PC-9 (cell line): ENCODE data around the gene PTPN14. TPM values are rescaled to one million over a fixed set of nuclear protein-coding genes. Genes with fewer than 3 reads are reported as not detected.

Experiments
- BruUV-seq: library from RNA; stranded (reverse); fragments of 400-500 nt; replicated peaks from 2 replicates; lab custom pipeline; 2021; lab: Mats Ljungman, UMichigan
- CTCF ChIA-PET: fragments of 300-600 bp; sonication (Branson Sonifier 250); formaldehyde crosslinking; loops from one replicate; lab custom pipeline; 2022; ENCODE audit warnings: antibody characterized with exemption; lab: Charles Lee
- POLR2A ChIA-PET: fragments of 300-600 bp; sonication (Branson Sonifier 250); formaldehyde crosslinking; loops from one replicate; lab custom pipeline; 2022; ENCODE audit warnings: antibody characterized with exemption; ENCODE audit not compliant: unreplicated experiment; lab: Charles Lee
- DNase-seq, 2 experiments: peaks; one replicate each; pipeline versions ENCODE4 v3.0.0 to v3.0.0-alpha.2; 2015 to 2022; ENCODE audit warnings: mixed read lengths in 1 of 2
- H2AFZ ChIP-seq: fragments of 200-600 bp; sonication (generic); 2 replicates; pipeline ENCODE4 v1.8.1; 2017; ENCODE audit warnings: antibody characterized with exemption
- H3F3A ChIP-seq: fragments of 200-600 bp; sonication (generic); 2 replicates; pipeline ENCODE4 v1.8.1; 2017; ENCODE audit warnings: antibody characterized with exemption, mild to moderate bottlenecking, low read depth; ENCODE audit not compliant: insufficient read depth
- H3K27ac ChIP-seq: fragments of 200-600 bp; sonication (generic); 2 replicates; pipeline ENCODE4 v1.6.1; 2016; ENCODE audit warnings: mixed run types
- H3K27me3 ChIP-seq: fragments of 200-600 bp; sonication (generic); 2 replicates; pipeline ENCODE4 v1.6.1; 2016; ENCODE audit warnings: low read depth, mixed run types; ENCODE audit not compliant: insufficient read depth
- H3K36me3 ChIP-seq: fragments of 200-600 bp; sonication (generic); 2 replicates; pipeline ENCODE4 v1.6.1; 2016; ENCODE audit warnings: low read depth, mixed run types
- H3K4me1 ChIP-seq: fragments of 200-600 bp; sonication (generic); replicated peaks from 2 replicates; pipeline ENCODE4 v1.6.1; 2016; ENCODE audit warnings: mixed run types; ENCODE audit not compliant: insufficient read depth
- H3K4me2 ChIP-seq: fragments of 200-600 bp; sonication (generic); 2 replicates; pipeline ENCODE4 v1.6.1; 2017; ENCODE audit warnings: mixed run types
- H3K4me3 ChIP-seq: fragments of 200-600 bp; sonication (generic); 2 replicates; pipeline ENCODE4 v1.6.1; 2016; ENCODE audit warnings: mixed run types
- H3K79me2 ChIP-seq: fragments of 200-600 bp; sonication (generic); 2 replicates; pipeline ENCODE4 v1.6.1; 2017; ENCODE audit warnings: low read depth, mixed run types
- H3K9me2 ChIP-seq: fragments of 200-600 bp; sonication (generic); 2 replicates; pipeline ENCODE4 v1.8.1; 2017; ENCODE audit warnings: mild to moderate bottlenecking; ENCODE audit not compliant: insufficient read depth
- H3K9me3 ChIP-seq: fragments of 200-600 bp; sonication (generic); 2 replicates; pipeline ENCODE4 v1.8.1; 2016; ENCODE audit warnings: low read depth; ENCODE audit not compliant: insufficient read depth
- H4K20me1 ChIP-seq: fragments of 200-600 bp; sonication (generic); 2 replicates; pipeline ENCODE4 v1.8.1; 2017; ENCODE audit not compliant: insufficient read depth
- CTCF ChIP-seq: fragments of 200-600 bp; sonication (generic); conservative IDR thresholded peaks from 2 replicates; pipeline ENCODE4 v1.6.1; 2017; ENCODE audit warnings: mixed run types, antibody characterized with exemption, mild to moderate bottlenecking, moderate library complexity
- EZH2 ChIP-seq: fragments of 200-600 bp; sonication (generic); IDR thresholded peaks from 2 replicates; pipeline ENCODE4 v1.8.0; 2017; ENCODE audit warnings: antibody characterized with exemption, low read depth
- intact Hi-C: fragments of 100-400 bp; cut with micrococcal nuclease; formaldehyde crosslinking; loops from one replicate; pipeline ENCODE4 v1.10.0; 2022; ENCODE audit not compliant: unreplicated experiment
- total RNA-seq: library from RNA; stranded (reverse); gene quantifications from 2 replicates; pipeline ENCODE4 v1.2.3, GENCODE V29; 2021

Gene PTPN14
- total RNA-seq, 1 experiment from 2014 or later = 78.9 TPM

- Histone ChIP-seq H3K27ac (no peak overlapping the region), H3K9me2 (no peaks in the 10 kb centered on the region), H3K9me3 (no peaks in the 10 kb centered on the region), H2AFZ (no peak overlapping the region), H3K27me3 (no peaks in the 10 kb centered on the region), H3K4me2 (no peak overlapping the region), H3K36me3 (no peaks in the 10 kb centered on the region), H3K79me2 (peaks cover 28% of the 10 kb centered on the region; the same call in 1 of the 2 replicates), H3K4me1 (peaks cover 63% of the 10 kb centered on the region), H3F3A (peaks cover 43% of the 10 kb centered on the region), H3K4me3 (no peak overlapping the region), H4K20me1 (no peaks in the 10 kb centered on the region)
- DNase-seq = no peak
- ChIA-PET POLR2A (no interaction called here), CTCF (no interaction called here)
- no TSS peak for BruUV-seq
- intact Hi-C loops = no loop called here
- TF ChIP-seq EZH2 (no peak), CTCF (no peak)
Measured at GRCh38 chr1:214451596-214451995, 99.8 kb downstream of the PTPN14 start.

DNA sequence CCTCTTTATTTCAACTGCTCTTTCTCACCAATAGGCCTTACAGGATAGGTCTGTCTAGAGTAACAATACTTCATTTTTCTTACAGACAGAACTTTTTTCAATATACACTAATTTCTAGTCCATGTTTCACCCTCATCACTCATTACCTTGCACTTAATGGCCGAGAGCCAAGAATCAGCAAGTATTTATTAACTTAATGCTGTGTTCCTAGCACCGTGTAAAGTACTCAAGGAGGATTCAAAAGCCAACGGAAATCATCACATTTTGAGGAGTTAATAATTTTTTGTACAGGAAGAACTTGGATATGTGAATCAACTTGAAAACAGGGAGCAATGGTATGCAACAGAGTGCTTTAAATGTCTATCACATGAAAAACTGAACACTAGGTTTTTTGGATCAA, 102.0 kb downstream of the PTPN14 start:
- ChIA-PET POLR2A (no interaction called here), CTCF (no interaction called here)
- H3K9me2 ChIP-seq = no peaks in the 10 kb centered on the region
- H3K36me3 ChIP-seq = no peaks in the 10 kb centered on the region
- H4K20me1 ChIP-seq = no peaks in the 10 kb centered on the region
- H3K27me3 ChIP-seq = no peaks in the 10 kb centered on the region
- H3K4me3 ChIP-seq = no peak overlapping the region
- intact Hi-C loops = loop anchor here (10.0 kb wide), 1 partner anchor 1115 kb away; the partner anchor contains the start of gene KCTD3
- peaks cover 23% of the 10 kb centered on the region; the same call in 1 of the 2 replicates for H3K79me2 ChIP-seq
- BruUV-seq = no TSS peak
- no peaks in the 10 kb centered on the region for H3K9me3 ChIP-seq
- H3K4me2 ChIP-seq = no peak overlapping the region
- TF ChIP-seq CTCF = no peak
- no peak for TF ChIP-seq EZH2
- H2AFZ ChIP-seq = no peak overlapping the region
- no peak for DNase-seq
- peaks cover 63% of the 10 kb centered on the region for H3K4me1 ChIP-seq
- H3F3A ChIP-seq = peaks cover 43% of the 10 kb centered on the region
- H3K27ac ChIP-seq = no peak overlapping the region

DNA sequence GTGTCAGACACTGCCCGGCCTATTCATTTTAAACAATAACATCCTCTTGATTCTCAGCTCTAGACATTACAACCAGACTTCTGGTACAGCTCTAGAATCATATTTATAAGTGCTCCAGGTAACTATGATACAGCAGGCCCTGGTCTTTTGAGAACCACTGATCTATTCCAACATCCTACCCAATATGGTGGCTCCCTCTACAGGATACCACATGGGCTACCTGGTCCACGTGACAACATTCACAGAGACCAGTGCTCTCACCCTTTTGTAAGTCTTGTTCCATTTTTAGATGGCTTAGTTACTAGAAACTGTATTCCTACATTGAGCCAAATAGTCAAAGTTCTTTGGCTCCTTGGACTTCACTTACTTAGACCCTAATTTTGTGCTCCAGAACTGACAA, 102.9 kb downstream of the PTPN14 start:
- no peak overlapping the region for H2AFZ ChIP-seq
- H3K4me1 ChIP-seq = peaks cover 63% of the 10 kb centered on the region
- peaks cover 23% of the 10 kb centered on the region; the same call in 1 of the 2 replicates for H3K79me2 ChIP-seq
- no peaks in the 10 kb centered on the region for H3K9me2 ChIP-seq
- no peak overlapping the region for H3K4me3 ChIP-seq
- no peak overlapping the region for H3K4me2 ChIP-seq
- BruUV-seq = no TSS peak
- intact Hi-C loops = loop anchor here (10.0 kb wide), 1 partner anchor 1116 kb away; the partner anchor contains the start of gene KCTD3
- no peak for DNase-seq
- no peaks in the 10 kb centered on the region for H3K9me3 ChIP-seq
- H3K27ac ChIP-seq = peak overlapping the region; percentile 21; the same call in 1 of the 2 replicates
- TF ChIP-seq CTCF = no peak
- ChIA-PET POLR2A (no interaction called here), CTCF (no interaction called here)
- no peaks in the 10 kb centered on the region for H3K27me3 ChIP-seq
- H3F3A ChIP-seq = peaks cover 45% of the 10 kb centered on the region
- no peaks in the 10 kb centered on the region for H4K20me1 ChIP-seq
- H3K36me3 ChIP-seq = no peaks in the 10 kb centered on the region
